ENCODE data around the gene GLT8D2. TPM values are rescaled to one million over a fixed set of nuclear protein-coding genes. Genes with fewer than 3 reads are reported as not detected.

The GLT8D2 gene
- total RNA-seq, 1 experiment from 2014 or later, result 3.8 TPM

DNA sequence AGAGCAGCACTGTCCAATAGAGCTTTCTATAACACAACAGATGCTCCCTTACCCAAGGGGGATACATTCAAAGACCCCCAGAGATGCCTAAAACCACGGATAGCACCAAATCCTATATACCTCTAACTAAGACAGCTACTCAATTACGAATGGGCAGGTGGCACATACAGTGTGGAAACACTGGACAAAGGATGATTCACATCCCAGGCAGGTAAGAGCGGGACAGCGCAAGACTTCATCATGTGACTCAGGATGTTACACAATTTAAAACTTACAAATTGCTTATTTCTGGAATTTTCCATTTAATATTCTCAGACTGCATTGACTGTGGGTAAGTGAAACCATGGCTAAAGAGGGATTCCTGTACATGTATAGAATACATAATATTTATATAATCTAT, 8.8 kb upstream of the GLT8D2 start:
- Histone ChIP-seq H3T11ph (ENCODE audit: low read length) (no peak overlapping the region), H3K23ac (ENCODE audit: insufficient read length, low read depth, low read length) (no peak overlapping the region), H4K91ac (ENCODE audit: insufficient read length, low read depth, low read length) (no peak overlapping the region), H3K9me3 (ENCODE audit: control insufficient read depth, low read depth, low read length) (no peaks in the 10 kb centered on the region), H3K14ac (ENCODE audit: insufficient read depth, low read length) (no peak overlapping the region), H3K4me2 (ENCODE audit: insufficient read depth, insufficient read length, low read length) (no peak overlapping the region), H4K20me1 (ENCODE audit: control insufficient read depth, insufficient read depth, insufficient read length) (no peaks in the 10 kb centered on the region), H2BK5ac (ENCODE audit: insufficient read length, low read length) (no peak overlapping the region), H2AFZ (ENCODE audit: low read length) (no peak overlapping the region), H2AK5ac (ENCODE audit: insufficient read length, low read length) (no peak overlapping the region), H3K27ac (ENCODE audit: insufficient read length, low read depth, low read length) (no peak overlapping the region), H3K23me2 (ENCODE audit: insufficient read length, low read depth, low read length, poor library complexity, severe bottlenecking) (peaks cover 3% of the 10 kb centered on the region), H2BK20ac (ENCODE audit: low read depth, low read length, poor library complexity, severe bottlenecking) (no peak overlapping the region), H3K9ac (ENCODE audit: extremely low read depth, insufficient read length, low read length) (no peak overlapping the region), H3K56ac (ENCODE audit: insufficient read length, low read depth, low read length) (no peak overlapping the region), H2BK15ac (ENCODE audit: low read depth, low read length) (no peak overlapping the region), H4K8ac (replicated peaks; ENCODE audit: insufficient read length, low read depth, low read length) (no peak overlapping the region), H3K79me2 (ENCODE audit: insufficient read depth, low read length) (no peaks in the 10 kb centered on the region), H2BK12ac (ENCODE audit: insufficient read length, low read depth, low read length) (no peak overlapping the region), H3K18ac (ENCODE audit: insufficient read length, low read depth, low read length) (no peak overlapping the region), H2BK120ac (ENCODE audit: low read depth, low read length, poor library complexity, severe bottlenecking) (no peak overlapping the region), H4K5ac (ENCODE audit: insufficient read length, low read depth, low read length) (no peak overlapping the region), H3K79me1 (ENCODE audit: insufficient read depth, low read depth, low read length, poor library complexity, severe bottlenecking) (no peaks in the 10 kb centered on the region), H3K27me3 (ENCODE audit: insufficient read depth, low read length) (no peaks in the 10 kb centered on the region), H3K4ac (ENCODE audit: low read depth, low read length) (no peak overlapping the region), H3K4me1 (ENCODE audit: insufficient read depth, low read length) (peaks cover 3% of the 10 kb centered on the region; the same call in 1 of the 2 replicates)
- Mint-ChIP-seq H3K27ac (no peak overlapping the region), H3K4me1 (peaks cover 24 to 25% of the 10 kb centered on the region in 2 experiments), H3K36me3 (ENCODE audit: insufficient read depth in 1 of 3, low read depth in 3 of 3) (no peaks in the 10 kb centered on the region), H3K9me3 (no peaks in the 10 kb centered on the region), H3K4me3 (no peak overlapping the region), H3K27me3 (ENCODE audit: low read depth) (peaks cover 21% of the 10 kb centered on the region)
- TF ChIP-seq, protein P1, sequence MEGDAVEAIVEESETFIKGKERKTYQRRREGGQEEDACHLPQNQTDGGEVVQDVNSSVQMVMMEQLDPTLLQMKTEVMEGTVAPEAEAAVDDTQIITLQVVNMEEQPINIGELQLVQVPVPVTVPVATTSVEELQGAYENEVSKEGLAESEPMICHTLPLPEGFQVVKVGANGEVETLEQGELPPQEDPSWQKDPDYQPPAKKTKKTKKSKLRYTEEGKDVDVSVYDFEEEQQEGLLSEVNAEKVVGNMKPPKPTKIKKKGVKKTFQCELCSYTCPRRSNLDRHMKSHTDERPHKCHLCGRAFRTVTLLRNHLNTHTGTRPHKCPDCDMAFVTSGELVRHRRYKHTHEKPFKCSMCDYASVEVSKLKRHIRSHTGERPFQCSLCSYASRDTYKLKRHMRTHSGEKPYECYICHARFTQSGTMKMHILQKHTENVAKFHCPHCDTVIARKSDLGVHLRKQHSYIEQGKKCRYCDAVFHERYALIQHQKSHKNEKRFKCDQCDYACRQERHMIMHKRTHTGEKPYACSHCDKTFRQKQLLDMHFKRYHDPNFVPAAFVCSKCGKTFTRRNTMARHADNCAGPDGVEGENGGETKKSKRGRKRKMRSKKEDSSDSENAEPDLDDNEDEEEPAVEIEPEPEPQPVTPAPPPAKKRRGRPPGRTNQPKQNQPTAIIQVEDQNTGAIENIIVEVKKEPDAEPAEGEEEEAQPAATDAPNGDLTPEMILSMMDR (conservative IDR thresholded peaks at IDR 0.05), result no peak
- no peak for DNase-seq
- no CpG with 5 or more reads among the region's 4 CpGs for WGBS (ENCODE audit: extremely low coverage, insufficient read length, low lambda C conversion rate)

Data from H9 (cell line).